Mesodermal cell (in vitro differentiated cells): Measurements from ENCODE around the gene TRPV4.

Source experiments
- H3K27ac ChIP-seq: 2 replicates; pipeline ENCODE4 v1.7.0; 2013; ENCODE audit warnings: mild to moderate bottlenecking, low read depth, low read length, moderate library complexity; ENCODE audit not compliant: severe bottlenecking
- H3K36me3 ChIP-seq: 2 replicates; pipeline ENCODE4 v1.7.1; 2013; ENCODE audit warnings: mild to moderate bottlenecking, low read length, moderate library complexity; ENCODE audit not compliant: control insufficient read depth, insufficient read depth
- H3K4me1 ChIP-seq: one replicate; pipeline ENCODE4 v1.7.1; 2013; ENCODE audit warnings: mild to moderate bottlenecking, low read length; ENCODE audit not compliant: insufficient read depth, control insufficient read depth, poor library complexity, severe bottlenecking
- H3K4me3 ChIP-seq: 2 replicates; pipeline ENCODE4 v1.7.0; 2013; ENCODE audit warnings: low read length, control low read depth, mild to moderate bottlenecking; ENCODE audit not compliant: insufficient read depth, poor library complexity, severe bottlenecking; ENCODE audit errors: extremely low read depth
- H3K9me3 ChIP-seq: 2 replicates; pipeline ENCODE4 v1.7.1; 2013; ENCODE audit warnings: mild to moderate bottlenecking, low read length, moderate library complexity; ENCODE audit not compliant: control insufficient read depth
- WGBS, 2 experiments: methylation state at CpG; one replicate each; pipeline ENCODE4 v1.1.5; 2013; ENCODE audit warnings: missing lambda C conversion rate in 2 of 2; ENCODE audit not compliant: insufficient coverage in 2 of 2; 5-methylcytosine and 5-hydroxymethylcytosine counted together

The TRPV4 gene

GRCh38 chr12:109777544-109777943 is 55.7 kb downstream of the TRPV4 start:
- H3K4me3 ChIP-seq, result no peak overlapping the region
- H3K9me3 ChIP-seq, result peaks cover 6% of the 10 kb centered on the region
- H3K36me3 ChIP-seq, result no peaks in the 10 kb centered on the region
- H3K27ac ChIP-seq, result no peak overlapping the region
- WGBS, 2 experiments, result 54 to 67% methylated on average over 4 to 5 of the region's 5 CpGs
- peaks cover 7% of the 10 kb centered on the region for H3K4me1 ChIP-seq

- Histone ChIP-seq H3K9me3 (peaks cover 6% of the 10 kb centered on the region), H3K27ac (no peak overlapping the region), H3K36me3 (no peaks in the 10 kb centered on the region), H3K4me1 (peaks cover 7% of the 10 kb centered on the region), H3K4me3 (no peak overlapping the region)
- WGBS, 2 experiments, result 93% methylated on average over 6 of the region's 9 CpGs; no CpG with 5 or more reads in 1 of the 2 experiments
These were observed 56.6 kb downstream of the TRPV4 start for GRCh38 chr12:109776624-109777023.

GRCh38 chr12:109775172-109775881 is 57.9 kb downstream of the TRPV4 start:
- no peaks in the 10 kb centered on the region for H3K36me3 ChIP-seq
- 5 to 37% methylated on average over 4 to 7 of the region's 10 CpGs for WGBS, 2 experiments
- H3K4me1 ChIP-seq, result peaks cover 7% of the 10 kb centered on the region
- no peak overlapping the region for H3K27ac ChIP-seq
- no peak overlapping the region for H3K4me3 ChIP-seq
- peaks cover 6% of the 10 kb centered on the region for H3K9me3 ChIP-seq

GRCh38 chr12:109773384-109774011 is 59.7 kb downstream of the TRPV4 start:
- no peaks in the 10 kb centered on the region for H3K9me3 ChIP-seq
- H3K4me3 ChIP-seq, result no peak overlapping the region
- 74 to 75% methylated on average over 14 to 15 of the region's 21 CpGs for WGBS, 2 experiments
- no peaks in the 10 kb centered on the region for H3K36me3 ChIP-seq
- no peak overlapping the region for H3K27ac ChIP-seq
- H3K4me1 ChIP-seq, result peaks cover 7% of the 10 kb centered on the region

- no peak overlapping the region for H3K4me3 ChIP-seq
- 86 to 92% methylated on average over 9 to 10 of the region's 12 CpGs for WGBS, 2 experiments
- no peak overlapping the region for H3K27ac ChIP-seq
- no peaks in the 10 kb centered on the region for H3K36me3 ChIP-seq
- peaks cover 7% of the 10 kb centered on the region for H3K4me1 ChIP-seq
- H3K9me3 ChIP-seq, result no peaks in the 10 kb centered on the region
These were observed 60.4 kb downstream of the TRPV4 start for GRCh38 chr12:109772622-109773321.

- 92 to 94% methylated on average over 8 to 14 of the region's 17 CpGs for WGBS, 2 experiments
- no peaks in the 10 kb centered on the region for H3K36me3 ChIP-seq
- H3K9me3 ChIP-seq, result no peaks in the 10 kb centered on the region
- H3K4me1 ChIP-seq, result no peaks in the 10 kb centered on the region
- H3K4me3 ChIP-seq, result no peak overlapping the region
- no peak overlapping the region for H3K27ac ChIP-seq
These were observed 61.2 kb downstream of the TRPV4 start for GRCh38 chr12:109771746-109772621.

- 91 to 93% methylated on average over 11 to 14 of the region's 17 CpGs for WGBS, 2 experiments
These were observed 62.1 kb downstream of the TRPV4 start for GRCh38 chr12:109770861-109771670.

GRCh38 chr12:109770104-109770860 is 62.9 kb downstream of the TRPV4 start:
- Histone ChIP-seq H3K9me3 (no peaks in the 10 kb centered on the region), H3K4me1 (no peaks in the 10 kb centered on the region), H3K4me3 (no peak overlapping the region), H3K27ac (no peak overlapping the region), H3K36me3 (no peaks in the 10 kb centered on the region)
- 85 to 91% methylated on average over 10 to 12 of the region's 16 CpGs for WGBS, 2 experiments

More at GRCh38 chr12:109770861-109771670, 62.1 kb downstream of the TRPV4 start:
- Histone ChIP-seq H3K27ac (no peak overlapping the region), H3K4me3 (no peak overlapping the region), H3K36me3 (no peaks in the 10 kb centered on the region), H3K9me3 (no peaks in the 10 kb centered on the region), H3K4me1 (no peaks in the 10 kb centered on the region)

GRCh38 chr12:109768901-109769670 is 64.1 kb downstream of the TRPV4 start:
- H3K36me3 ChIP-seq, result no peaks in the 10 kb centered on the region
- no peak overlapping the region for H3K27ac ChIP-seq
- no peak overlapping the region for H3K4me3 ChIP-seq
- no peaks in the 10 kb centered on the region for H3K9me3 ChIP-seq
- WGBS, 2 experiments, result 96 to 98% methylated on average over 35 to 36 of the region's 38 CpGs
- H3K4me1 ChIP-seq, result no peaks in the 10 kb centered on the region
